Stomach (tissue), 9 donors: Measurements from ENCODE around the gene UBE2D4. TPM values are rescaled to one million over a fixed set of nuclear protein-coding genes. Genes with fewer than 3 reads are reported as not detected.
A peak's percentile ranks its signal among the peaks of the same experiment; 100 is the strongest.

Experiments used
- DNase-seq, 2 donors: peaks; one replicate each; pipeline versions ENCODE4 v3.0.0 to v3.0.0-alpha.2; 2013 to 2019
- H3K27ac ChIP-seq, 5 donors: fragments of 200-600 bp in 4 of 5; sonication (generic) in 4 of 5; one replicate each; pipeline ENCODE4 v1.5.1; 2013 to 2019; ENCODE audit warnings: mild to moderate bottlenecking in 1 of 5, moderate library complexity in 1 of 5
- H3K27me3 ChIP-seq, 3 donors: fragments of 200-600 bp; sonication (generic); one replicate each; pipeline ENCODE4 v1.5.1; 2017 to 2019; ENCODE audit warnings: mixed run types in 1 of 3
- H3K36me3 ChIP-seq, 4 donors: fragments of 200-600 bp; sonication (generic); 1 replicate in 3 of 4; 2 replicates in 1 of 4; pipeline ENCODE4 v1.5.1; 2016 to 2019
- H3K4me1 ChIP-seq, 4 donors: fragments of 200-600 bp; sonication (generic); one replicate each; pipeline ENCODE4 v1.5.1; 2016 to 2019
- H3K4me3 ChIP-seq, 4 donors: fragments of 200-600 bp; sonication (generic) in 3 of 4; one replicate each; pipeline ENCODE4 v1.5.1; 2016 to 2019; ENCODE audit warnings: mild to moderate bottlenecking in 1 of 4
- H3K9me3 ChIP-seq, 4 donors: fragments of 200-600 bp; sonication (generic); one replicate each; pipeline ENCODE4 v1.5.1; 2016 to 2019
- CTCF ChIP-seq, 7 experiments: fragments of 450-650 bp in 4 of 7; fragments of 200-600 bp in 3 of 7; sonication (generic) in 3 of 7; IDR thresholded peaks; one replicate each; pipeline ENCODE4 v1.5.1; 2016 to 2019; ENCODE audit warnings: antibody characterized with exemption in 7 of 7, control low read depth in 2 of 7, mild to moderate bottlenecking in 1 of 7
- EP300 ChIP-seq: sonication (generic); formaldehyde crosslinking; IDR thresholded peaks from one replicate; pipeline ENCODE4 v1.6.1; 2017; ENCODE audit warnings: antibody characterized with exemption
- POLR2A ChIP-seq, 4 donors: fragments of 450-650 bp; IDR thresholded peaks; one replicate each; pipeline ENCODE4 v1.6.1; 2016; ENCODE audit warnings: antibody characterized with exemption in 4 of 4, control low read depth in 2 of 4, mild to moderate bottlenecking in 1 of 4, moderate library complexity in 1 of 4
- POLR2AphosphoS5 ChIP-seq, 3 donors: sonication (generic); formaldehyde crosslinking; IDR thresholded peaks; one replicate each; pipeline ENCODE4 v1.6.1; 2016; ENCODE audit warnings: antibody characterized with exemption in 3 of 3
- WGBS, 5 donors: extraction: QIAGEN DNeasy Blood & Tissue Kit in 3 of 5; methylation state at CpG; one replicate each; pipeline versions ENCODE4 v1.1.5 to v1.1.7; 2013 to 2018; 5-methylcytosine and 5-hydroxymethylcytosine counted together
- intact Hi-C: fragments of 100-400 bp; cut with DNase I; formaldehyde crosslinking; loops from one replicate; pipeline ENCODE4 v1.15.1; 2023; ENCODE audit warnings: low total_unique reads
- polyA plus RNA-seq, 3 donors: library from polyadenylated mRNA; stranded (reverse); fragments of 200-250 nt; gene quantifications; one replicate each; pipeline ENCODE4 v1.2.3, GENCODE V29; 2013
- total RNA-seq, 5 donors: library from RNA; depleted of rRNA; stranded (reverse); fragments of >200 nt; gene quantifications; one replicate each; pipeline versions ENCODE4 v1.1.0 to v1.2.3, GENCODE V29; 2014 to 2016
- donor health status: healthy with polysubstance abuse.
- donor health status: Bipolar disorder and iron deficiency.
- donor health status: healthy.

UBE2D4 gene
- total and polyA plus RNA-seq, 8 donors, result 0.58 to 51.8 (median 10.9) TPM; not detected in 1

GRCh38 chr7:43938892-43939482, 12.8 kb downstream of the UBE2D4 start:
- TF ChIP-seq CTCF (IDR thresholded peaks at IDR 0.05) (peak in 2 of 7 experiments; percentile 25 to 43), POLR2A (IDR thresholded peaks at IDR 0.05) (no peak), EP300 (no peak), POLR2AphosphoS5 (IDR thresholded peaks at IDR 0.05) (peak in 1 of 3 donors; percentile 49)
- 35 to 69% (median 53%) methylated on average over 4 of the region's 4 CpGs for WGBS, 5 donors
- no peaks in the 10 kb centered on the region for H3K9me3 ChIP-seq
- H3K4me3 ChIP-seq, result no peak overlapping the region
- intact Hi-C loops, result no loop called here
- H3K4me1 ChIP-seq, result peaks cover 0 to 11% (median 2%) of the 10 kb centered on the region in 4 donors
- H3K27me3 ChIP-seq, result no peaks in the 10 kb centered on the region
- H3K27ac ChIP-seq, result peak overlapping the region in 2 of 5 donors; percentile 7 to 36
- peak; percentile 20 to 84 for DNase-seq
- peaks cover 0 to 14% (median 9%) of the 10 kb centered on the region in 4 donors for H3K36me3 ChIP-seq

- DNase-seq, result no peak
- TF ChIP-seq CTCF (IDR thresholded peaks at IDR 0.05), result no peak
- no peak for TF ChIP-seq EP300
- no peak for TF ChIP-seq POLR2A (IDR thresholded peaks at IDR 0.05)
- no peak for TF ChIP-seq POLR2AphosphoS5 (IDR thresholded peaks at IDR 0.05)
- intact Hi-C loops, result no loop called here
- no peak overlapping the region for H3K4me3 ChIP-seq
- WGBS, 5 donors, result 65 to 74% (median 67%) methylated on average over 3 of the region's 3 CpGs
- H3K36me3 ChIP-seq, result peaks cover 0 to 32% (median 20%) of the 10 kb centered on the region in 4 donors
- peaks cover 0 to 11% (median 2%) of the 10 kb centered on the region in 4 donors for H3K4me1 ChIP-seq
- H3K9me3 ChIP-seq, result no peaks in the 10 kb centered on the region
- H3K27ac ChIP-seq, result no peak overlapping the region
- no peaks in the 10 kb centered on the region for H3K27me3 ChIP-seq
These were observed 16.0 kb downstream of the UBE2D4 start for GRCh38 chr7:43942250-43942649.

- peaks cover 0 to 11% (median 2%) of the 10 kb centered on the region in 4 donors for H3K4me1 ChIP-seq
- intact Hi-C loops, result no loop called here
- no peaks in the 10 kb centered on the region for H3K9me3 ChIP-seq
- peaks cover 0 to 37% (median 22%) of the 10 kb centered on the region in 4 donors for H3K36me3 ChIP-seq
- DNase-seq, result peak; percentile 28 to 35
- 46 to 71% (median 57%) methylated on average over 2 to 3 of the region's 3 CpGs for WGBS, 5 donors
- no peaks in the 10 kb centered on the region for H3K27me3 ChIP-seq
- H3K27ac ChIP-seq, result no peak overlapping the region
- no peak overlapping the region for H3K4me3 ChIP-seq
- TF ChIP-seq CTCF (IDR thresholded peaks at IDR 0.05) (peak in 3 of 7 experiments; percentile 20 to 34 (median 31)), POLR2A (IDR thresholded peaks at IDR 0.05) (no peak)
These were observed 16.8 kb downstream of the UBE2D4 start for GRCh38 chr7:43942997-43943396.

- Histone ChIP-seq H3K4me1 (peaks cover 0 to 11% (median 2%) of the 10 kb centered on the region in 4 donors), H3K36me3 (peaks cover 0 to 43% (median 27%) of the 10 kb centered on the region in 4 donors), H3K27me3 (no peaks in the 10 kb centered on the region), H3K9me3 (no peaks in the 10 kb centered on the region), H3K27ac (no peak overlapping the region), H3K4me3 (no peak overlapping the region)
- peak in 1 of 2 donors; percentile 11 for DNase-seq
- intact Hi-C loops, result no loop called here
- 79 to 84% (median 83%) methylated on average over 12 to 13 of the region's 13 CpGs for WGBS, 5 donors
- TF ChIP-seq POLR2AphosphoS5 (IDR thresholded peaks at IDR 0.05) (no peak), POLR2A (IDR thresholded peaks at IDR 0.05) (no peak), CTCF (IDR thresholded peaks at IDR 0.05) (no peak), EP300 (no peak)
These were observed 17.4 kb downstream of the UBE2D4 start for GRCh38 chr7:43943417-43944187.
